DMS53 (cell line): ENCODE results near the gene ZNG1B.
"Not testable (repeated sequence)": the region's sequence is repeated elsewhere in the genome, so short reads cannot be mapped to it uniquely, and the experiment has no call there.

ENCODE experiments used
- DNase-seq: peaks from one replicate; lab custom pipeline; 2025; lab: John Stamatoyannopoulos, UW

ZNG1B gene

GRCh38 chr2:113503094-113504042, 65.9 kb downstream of the ZNG1B start:
- not testable (repeated sequence) for DNase-seq

GRCh38 chr2:113504081-113504480, 66.6 kb downstream of the ZNG1B start:
- not testable (repeated sequence) for DNase-seq

- not testable (repeated sequence) for DNase-seq
Measured at GRCh38 chr2:113507394-113508140, 70.1 kb downstream of the ZNG1B start.

- DNase-seq = not testable (repeated sequence)
Measured at GRCh38 chr2:113508187-113508586, 70.7 kb downstream of the ZNG1B start.

- DNase-seq = not testable (repeated sequence)
Measured at GRCh38 chr2:113510913-113511312, 73.4 kb downstream of the ZNG1B start.

GRCh38 chr2:113511859-113512258, 74.4 kb downstream of the ZNG1B start:
- DNase-seq = not testable (repeated sequence)

GRCh38 chr2:113515457-113515856, 78.0 kb downstream of the ZNG1B start:
- not testable (repeated sequence) for DNase-seq

- DNase-seq = not testable (repeated sequence)
Measured at GRCh38 chr2:113515995-113516394, 78.5 kb downstream of the ZNG1B start.

GRCh38 chr2:113517025-113517424, 79.5 kb downstream of the ZNG1B start:
- DNase-seq = not testable (repeated sequence)

- DNase-seq = not testable (repeated sequence)
Measured at GRCh38 chr2:113520837-113521236, 83.3 kb downstream of the ZNG1B start.

- DNase-seq = not testable (repeated sequence)
Measured at GRCh38 chr2:113521492-113521891, 84.0 kb downstream of the ZNG1B start.

GRCh38 chr2:113524986-113525385, 87.5 kb downstream of the ZNG1B start:
- DNase-seq = not testable (repeated sequence)

GRCh38 chr2:113527350-113528045, 90.0 kb downstream of the ZNG1B start:
- DNase-seq = not testable (repeated sequence)

- DNase-seq = not testable (repeated sequence)
Measured at GRCh38 chr2:113528126-113528525, 90.6 kb downstream of the ZNG1B start.

GRCh38 chr2:113528904-113529303, 91.4 kb downstream of the ZNG1B start:
- DNase-seq = not testable (repeated sequence)

GRCh38 chr2:113532991-113533390, 95.5 kb downstream of the ZNG1B start:
- DNase-seq = not testable (repeated sequence)

- not testable (repeated sequence) for DNase-seq
Measured at GRCh38 chr2:113536573-113536972, 99.1 kb downstream of the ZNG1B start.

GRCh38 chr2:113540834-113541203, 103.3 kb downstream of the ZNG1B start:
- DNase-seq = not testable (repeated sequence)

- DNase-seq = not testable (repeated sequence)
Measured at GRCh38 chr2:113541204-113541975, 103.9 kb downstream of the ZNG1B start.

- DNase-seq = not testable (repeated sequence)
Measured at GRCh38 chr2:113541976-113542485, 104.5 kb downstream of the ZNG1B start.

GRCh38 chr2:113542529-113542928, 105.0 kb downstream of the ZNG1B start:
- DNase-seq = not testable (repeated sequence)
